ENCODE results near the gene MRPL19.

Gene MRPL19

DNA sequence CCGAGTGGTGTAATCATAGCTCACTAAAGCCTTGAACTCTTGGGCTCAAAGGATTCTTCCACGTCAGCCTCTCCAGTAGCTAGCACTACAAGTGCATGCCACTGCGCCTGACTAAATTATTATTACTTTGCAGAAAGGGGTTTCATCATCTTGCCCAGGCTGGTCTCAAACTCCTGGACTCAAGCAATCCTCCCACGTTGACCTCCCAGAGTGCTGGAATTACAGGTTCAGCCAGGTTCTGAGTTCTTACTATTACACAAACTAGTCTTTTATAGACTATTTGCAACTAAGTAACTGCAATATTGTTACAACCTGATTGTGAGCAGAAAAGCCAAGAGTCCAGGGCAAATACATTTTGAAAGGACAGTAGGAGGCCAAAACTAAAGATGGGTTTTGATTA is 35.9 kb upstream of the MRPL19 start:
- DNase-seq (no peak), ATAC-seq (ENCODE audit: insufficient read depth, low read depth) (no peak)
- Histone ChIP-seq H2AFZ (ENCODE audit: low read depth, low read length) (no peak overlapping the region), H3K27me3 (ENCODE audit: insufficient read depth, low read length, poor library complexity) (no peaks in the 10 kb centered on the region), H3K79me2 (ENCODE audit: insufficient read depth, low read length) (no peaks in the 10 kb centered on the region), H3K36me3 (ENCODE audit: insufficient read depth, low read length) (no peaks in the 10 kb centered on the region), H3K4me3 (ENCODE audit: low read depth in 1 of 2, low read length in 2 of 2) (no peak overlapping the region), H3K4me2 (ENCODE audit: insufficient read depth, low read length) (no peak overlapping the region), H4K20me1 (ENCODE audit: insufficient read depth, low read length) (no peaks in the 10 kb centered on the region), H3K9ac (ENCODE audit: low read depth, low read length) (no peak overlapping the region), H3K9me3 (ENCODE audit: insufficient read depth, low read length, severe bottlenecking) (no peaks in the 10 kb centered on the region), H3K27ac (ENCODE audit: low read length) (no peak overlapping the region), H3K4me1 (ENCODE audit: insufficient read depth, low read length) (peaks cover 26% of the 10 kb centered on the region)
- TF ChIP-seq EZH2 (IDR thresholded peaks at IDR 0.05; ENCODE audit: borderline replicate concordance, low read depth, low read length, severe bottlenecking): no peak
- TF ChIP-seq, protein P1, sequence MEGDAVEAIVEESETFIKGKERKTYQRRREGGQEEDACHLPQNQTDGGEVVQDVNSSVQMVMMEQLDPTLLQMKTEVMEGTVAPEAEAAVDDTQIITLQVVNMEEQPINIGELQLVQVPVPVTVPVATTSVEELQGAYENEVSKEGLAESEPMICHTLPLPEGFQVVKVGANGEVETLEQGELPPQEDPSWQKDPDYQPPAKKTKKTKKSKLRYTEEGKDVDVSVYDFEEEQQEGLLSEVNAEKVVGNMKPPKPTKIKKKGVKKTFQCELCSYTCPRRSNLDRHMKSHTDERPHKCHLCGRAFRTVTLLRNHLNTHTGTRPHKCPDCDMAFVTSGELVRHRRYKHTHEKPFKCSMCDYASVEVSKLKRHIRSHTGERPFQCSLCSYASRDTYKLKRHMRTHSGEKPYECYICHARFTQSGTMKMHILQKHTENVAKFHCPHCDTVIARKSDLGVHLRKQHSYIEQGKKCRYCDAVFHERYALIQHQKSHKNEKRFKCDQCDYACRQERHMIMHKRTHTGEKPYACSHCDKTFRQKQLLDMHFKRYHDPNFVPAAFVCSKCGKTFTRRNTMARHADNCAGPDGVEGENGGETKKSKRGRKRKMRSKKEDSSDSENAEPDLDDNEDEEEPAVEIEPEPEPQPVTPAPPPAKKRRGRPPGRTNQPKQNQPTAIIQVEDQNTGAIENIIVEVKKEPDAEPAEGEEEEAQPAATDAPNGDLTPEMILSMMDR (IDR thresholded peaks at IDR 0.05; ENCODE audit: borderline replicate concordance, extremely low read depth, low read length, poor library complexity, severe bottlenecking): no peak

DNA sequence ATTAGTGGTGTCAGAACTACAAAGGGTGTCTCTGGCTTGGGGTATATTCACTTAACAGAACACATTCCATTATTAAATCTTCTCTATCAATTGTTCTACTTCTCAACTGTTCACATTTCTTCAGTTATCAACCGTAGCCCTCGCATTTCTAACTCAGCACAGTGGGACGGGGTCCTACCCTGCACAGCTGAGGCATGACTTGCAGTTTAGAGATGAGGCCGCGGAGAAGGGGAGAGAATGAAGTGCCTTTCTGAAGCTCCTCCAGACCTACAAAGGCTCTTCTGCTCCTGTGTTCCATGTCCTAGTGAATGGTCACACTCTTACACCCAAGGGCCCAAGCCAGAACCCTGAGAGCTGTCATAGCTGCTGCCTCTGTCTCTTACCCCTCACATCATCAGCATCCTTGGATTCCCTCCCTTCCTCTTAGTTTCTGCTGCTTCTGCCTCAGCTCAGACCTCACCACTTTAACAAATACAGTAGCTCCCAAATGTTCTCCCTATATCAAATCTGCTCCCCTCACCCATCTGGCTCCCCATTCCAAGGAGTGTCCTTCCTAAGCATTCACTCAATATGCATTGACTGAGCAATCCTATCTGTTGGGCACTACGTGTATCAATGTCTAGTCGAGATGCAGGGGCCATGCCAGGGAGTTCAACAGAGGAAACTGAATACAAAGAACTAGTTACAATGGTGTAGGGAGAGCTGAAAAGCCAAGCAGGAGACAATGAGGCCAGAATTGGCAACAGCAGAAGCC is 34.3 kb upstream of the MRPL19 start:
- no peak overlapping the region for H3K4me2 ChIP-seq (ENCODE audit: insufficient read depth, low read length)
- H3K36me3 ChIP-seq (ENCODE audit: insufficient read depth, low read length): no peaks in the 10 kb centered on the region
- no peak for DNase-seq
- no peak overlapping the region for H3K9ac ChIP-seq (ENCODE audit: low read depth, low read length)
- H3K27me3 ChIP-seq (ENCODE audit: insufficient read depth, low read length, poor library complexity): no peaks in the 10 kb centered on the region
- no peaks in the 10 kb centered on the region for H4K20me1 ChIP-seq (ENCODE audit: insufficient read depth, low read length)
- peaks cover 21% of the 10 kb centered on the region for H3K4me1 ChIP-seq (ENCODE audit: insufficient read depth, low read length)
- H3K4me3 ChIP-seq (ENCODE audit: low read depth in 1 of 2, low read length in 2 of 2): no peak overlapping the region
- no peaks in the 10 kb centered on the region for H3K9me3 ChIP-seq (ENCODE audit: insufficient read depth, low read length, severe bottlenecking)
- TF ChIP-seq EZH2 (IDR thresholded peaks at IDR 0.05; ENCODE audit: borderline replicate concordance, low read depth, low read length, severe bottlenecking): no peak
- TF ChIP-seq, protein P1 (IDR thresholded peaks at IDR 0.05; ENCODE audit: borderline replicate concordance, extremely low read depth, low read length, poor library complexity, severe bottlenecking): no peak
- H3K79me2 ChIP-seq (ENCODE audit: insufficient read depth, low read length): no peaks in the 10 kb centered on the region
- no peak for ATAC-seq (ENCODE audit: insufficient read depth, low read depth)
- no peak overlapping the region for H2AFZ ChIP-seq (ENCODE audit: low read depth, low read length)
- H3K27ac ChIP-seq (ENCODE audit: low read length): no peak overlapping the region

- Histone ChIP-seq H3K4me3 (ENCODE audit: low read depth in 1 of 2, low read length in 2 of 2) (no peak overlapping the region), H3K4me1 (ENCODE audit: insufficient read depth, low read length) (peaks cover 21% of the 10 kb centered on the region), H3K27ac (ENCODE audit: low read length) (no peak overlapping the region), H4K20me1 (ENCODE audit: insufficient read depth, low read length) (no peaks in the 10 kb centered on the region), H3K9me3 (ENCODE audit: insufficient read depth, low read length, severe bottlenecking) (no peaks in the 10 kb centered on the region), H3K27me3 (ENCODE audit: insufficient read depth, low read length, poor library complexity) (no peaks in the 10 kb centered on the region), H3K9ac (ENCODE audit: low read depth, low read length) (no peak overlapping the region), H3K4me2 (ENCODE audit: insufficient read depth, low read length) (no peak overlapping the region), H2AFZ (ENCODE audit: low read depth, low read length) (no peak overlapping the region), H3K79me2 (ENCODE audit: insufficient read depth, low read length) (no peaks in the 10 kb centered on the region), H3K36me3 (ENCODE audit: insufficient read depth, low read length) (no peaks in the 10 kb centered on the region)
- TF ChIP-seq, protein P1 (IDR thresholded peaks at IDR 0.05; ENCODE audit: borderline replicate concordance, extremely low read depth, low read length, poor library complexity, severe bottlenecking): no peak
- TF ChIP-seq EZH2 (IDR thresholded peaks at IDR 0.05; ENCODE audit: borderline replicate concordance, low read depth, low read length, severe bottlenecking): no peak
- no peak for ATAC-seq (ENCODE audit: insufficient read depth, low read depth)
- no peak for DNase-seq
Measured at GRCh38 chr2:75612862-75613243, 33.7 kb upstream of the MRPL19 start.
